Sigmoid colon (tissue), 4 donors: Measurements from ENCODE around the gene PHF8.

Source experiments
- EP300 ChIP-seq, 4 donors: sonication (generic); formaldehyde crosslinking; IDR thresholded peaks; one replicate each; pipeline ENCODE4 v1.6.1; 2017; ENCODE audit warnings: antibody characterized with exemption in 4 of 4
- POLR2A ChIP-seq, 2 donors: fragments of 450-650 bp; IDR thresholded peaks; one replicate each; pipeline ENCODE4 v1.6.1; 2016; ENCODE audit warnings: antibody characterized with exemption in 2 of 2, mild to moderate bottlenecking in 2 of 2, moderate library complexity in 2 of 2
- POLR2AphosphoS5 ChIP-seq, 4 donors: sonication (generic); formaldehyde crosslinking; IDR thresholded peaks; one replicate each; pipeline ENCODE4 v1.6.1; 2017; ENCODE audit warnings: antibody characterized with exemption in 4 of 4
- TF ChIP-seq, protein P1 (sequence below), 4 experiments: fragments of 450-650 bp in 3 of 4; fragments of 200-600 bp in 1 of 4; IDR thresholded peaks; one replicate each; pipeline ENCODE4 v1.5.1; 2016 to 2019; ENCODE audit warnings: antibody characterized with exemption in 4 of 4, mild to moderate bottlenecking in 3 of 4, moderate library complexity in 2 of 4

DNA sequence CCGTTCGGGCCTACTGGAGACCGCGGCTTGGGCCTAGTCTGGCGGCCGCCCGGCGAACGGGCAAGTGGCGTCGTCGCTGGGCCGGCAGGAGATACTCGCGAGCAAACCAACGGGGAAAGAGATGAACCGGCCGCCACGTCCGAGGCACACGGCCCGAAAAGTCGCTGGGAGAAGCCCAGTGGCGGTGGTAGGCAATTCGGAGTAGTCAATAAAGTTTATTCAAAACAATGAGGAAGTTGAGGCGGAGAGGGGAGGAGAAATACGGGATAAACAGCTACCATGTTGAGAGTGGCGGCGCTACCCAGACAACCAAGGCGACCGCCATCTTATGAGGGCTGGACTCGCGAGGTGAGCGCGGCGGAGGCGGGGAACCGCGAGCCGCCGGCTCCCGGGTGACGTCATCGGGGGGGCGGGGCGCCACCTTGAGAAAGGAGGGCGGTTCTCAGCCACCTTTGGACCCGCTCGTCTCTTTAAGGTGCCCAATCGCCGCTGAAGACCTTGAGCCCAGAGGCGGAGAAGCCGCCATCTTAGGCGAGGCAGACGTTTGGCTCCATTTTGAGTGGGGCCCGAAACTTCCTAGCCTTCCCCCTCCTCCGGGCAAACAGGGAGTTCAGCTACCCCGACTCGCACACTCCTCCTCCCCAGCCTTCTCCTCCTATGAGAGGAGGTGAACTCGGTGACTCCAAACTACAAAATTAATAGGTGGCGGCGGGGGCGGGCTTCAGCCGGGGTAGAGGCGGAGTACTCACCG, at the start of gene PHF8:
- TF ChIP-seq POLR2A (IDR thresholded peaks at IDR 0.05) (peak; percentile 16 to 31), EP300 (IDR thresholded peaks at IDR 0.05) (no peak), POLR2AphosphoS5 (IDR thresholded peaks at IDR 0.05) (peak; percentile 58 to 77 (median 68))
- TF ChIP-seq, protein P1, sequence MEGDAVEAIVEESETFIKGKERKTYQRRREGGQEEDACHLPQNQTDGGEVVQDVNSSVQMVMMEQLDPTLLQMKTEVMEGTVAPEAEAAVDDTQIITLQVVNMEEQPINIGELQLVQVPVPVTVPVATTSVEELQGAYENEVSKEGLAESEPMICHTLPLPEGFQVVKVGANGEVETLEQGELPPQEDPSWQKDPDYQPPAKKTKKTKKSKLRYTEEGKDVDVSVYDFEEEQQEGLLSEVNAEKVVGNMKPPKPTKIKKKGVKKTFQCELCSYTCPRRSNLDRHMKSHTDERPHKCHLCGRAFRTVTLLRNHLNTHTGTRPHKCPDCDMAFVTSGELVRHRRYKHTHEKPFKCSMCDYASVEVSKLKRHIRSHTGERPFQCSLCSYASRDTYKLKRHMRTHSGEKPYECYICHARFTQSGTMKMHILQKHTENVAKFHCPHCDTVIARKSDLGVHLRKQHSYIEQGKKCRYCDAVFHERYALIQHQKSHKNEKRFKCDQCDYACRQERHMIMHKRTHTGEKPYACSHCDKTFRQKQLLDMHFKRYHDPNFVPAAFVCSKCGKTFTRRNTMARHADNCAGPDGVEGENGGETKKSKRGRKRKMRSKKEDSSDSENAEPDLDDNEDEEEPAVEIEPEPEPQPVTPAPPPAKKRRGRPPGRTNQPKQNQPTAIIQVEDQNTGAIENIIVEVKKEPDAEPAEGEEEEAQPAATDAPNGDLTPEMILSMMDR (IDR thresholded peaks at IDR 0.05) = no peak
